C4-2B (cell line): Measurements from ENCODE around the gene ASTN1.

ENCODE experiments used
- H3K27ac ChIP-seq: fragments of 450-650 bp; 2 replicates; pipeline ENCODE4 v1.5.1; 2017
- ZFX ChIP-seq: fragments of 450-650 bp; IDR thresholded peaks from 2 replicates; pipeline ENCODE4 v1.6.1; 2017
- TF ChIP-seq, protein P1 (sequence below): fragments of 450-650 bp; conservative IDR thresholded peaks from 2 replicates; pipeline ENCODE4 v1.5.1; 2017; ENCODE audit warnings: mild to moderate bottlenecking

The ASTN1 gene

DNA sequence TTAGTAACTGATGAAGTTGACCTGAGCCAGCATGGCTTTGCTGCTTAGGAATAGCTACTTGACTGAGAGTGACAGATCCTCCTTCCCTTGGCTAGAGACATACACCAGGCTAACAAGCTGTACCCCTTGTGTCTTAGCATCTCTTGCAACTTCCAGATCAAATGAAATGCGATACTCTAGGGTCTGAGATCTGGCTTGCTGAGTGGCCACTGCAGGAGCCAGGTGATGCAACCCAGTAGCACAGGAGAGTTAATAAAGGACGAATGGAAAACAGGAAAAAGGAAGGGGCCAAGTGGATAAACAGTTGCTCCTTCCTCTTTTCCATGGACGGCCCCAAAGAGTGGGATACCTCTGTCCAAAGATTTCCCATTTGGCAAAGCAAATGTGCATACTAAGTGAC lies 38.2 kb downstream of the ASTN1 start:
- TF ChIP-seq, protein P1, sequence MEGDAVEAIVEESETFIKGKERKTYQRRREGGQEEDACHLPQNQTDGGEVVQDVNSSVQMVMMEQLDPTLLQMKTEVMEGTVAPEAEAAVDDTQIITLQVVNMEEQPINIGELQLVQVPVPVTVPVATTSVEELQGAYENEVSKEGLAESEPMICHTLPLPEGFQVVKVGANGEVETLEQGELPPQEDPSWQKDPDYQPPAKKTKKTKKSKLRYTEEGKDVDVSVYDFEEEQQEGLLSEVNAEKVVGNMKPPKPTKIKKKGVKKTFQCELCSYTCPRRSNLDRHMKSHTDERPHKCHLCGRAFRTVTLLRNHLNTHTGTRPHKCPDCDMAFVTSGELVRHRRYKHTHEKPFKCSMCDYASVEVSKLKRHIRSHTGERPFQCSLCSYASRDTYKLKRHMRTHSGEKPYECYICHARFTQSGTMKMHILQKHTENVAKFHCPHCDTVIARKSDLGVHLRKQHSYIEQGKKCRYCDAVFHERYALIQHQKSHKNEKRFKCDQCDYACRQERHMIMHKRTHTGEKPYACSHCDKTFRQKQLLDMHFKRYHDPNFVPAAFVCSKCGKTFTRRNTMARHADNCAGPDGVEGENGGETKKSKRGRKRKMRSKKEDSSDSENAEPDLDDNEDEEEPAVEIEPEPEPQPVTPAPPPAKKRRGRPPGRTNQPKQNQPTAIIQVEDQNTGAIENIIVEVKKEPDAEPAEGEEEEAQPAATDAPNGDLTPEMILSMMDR = no peak
- no peak for TF ChIP-seq ZFX
- no peak overlapping the region for H3K27ac ChIP-seq

- H3K27ac ChIP-seq = no peak overlapping the region
- TF ChIP-seq, protein P1 = no peak
- TF ChIP-seq ZFX = no peak
Measured at GRCh38 chr1:177124577-177125278, 39.8 kb downstream of the ASTN1 start.

DNA sequence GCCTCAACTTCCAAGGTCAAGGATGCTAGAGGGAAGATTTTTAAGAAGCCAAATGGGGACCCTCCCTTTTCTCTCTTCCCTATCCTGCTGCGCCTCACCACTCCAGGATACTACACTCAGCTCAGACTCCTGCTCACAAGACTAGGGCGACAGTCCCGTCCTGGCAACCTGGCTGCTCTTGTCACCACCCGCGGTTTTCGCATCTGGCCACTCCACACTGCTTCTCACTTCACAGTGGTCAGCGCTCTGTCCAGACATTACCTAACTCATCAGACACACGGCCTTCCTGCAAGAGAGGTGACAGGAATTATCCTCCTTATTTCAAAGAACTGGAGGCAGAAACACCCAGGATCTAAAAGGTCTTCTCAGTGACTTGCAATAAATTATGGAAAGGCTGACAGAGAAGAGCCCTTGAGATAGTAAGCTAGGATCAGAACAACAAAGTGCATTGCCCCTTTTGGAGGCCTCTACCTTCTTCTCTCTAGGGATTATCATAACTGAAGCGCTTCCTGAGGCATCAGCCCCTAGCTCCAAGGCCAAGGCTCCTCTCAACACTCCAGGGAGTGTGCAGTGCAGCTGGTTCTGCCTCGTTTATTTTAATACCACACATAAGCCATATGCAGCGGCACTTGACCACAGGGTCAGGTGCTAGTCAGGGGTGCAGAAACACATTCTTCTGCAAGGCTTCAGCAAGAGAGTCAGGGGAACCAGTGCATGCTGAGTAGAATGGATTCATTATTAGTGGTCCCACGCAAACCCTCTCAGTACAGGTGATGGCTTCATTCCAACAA lies 41.9 kb downstream of the ASTN1 start:
- no peak for TF ChIP-seq ZFX
- TF ChIP-seq, protein P1 = no peak

DNA sequence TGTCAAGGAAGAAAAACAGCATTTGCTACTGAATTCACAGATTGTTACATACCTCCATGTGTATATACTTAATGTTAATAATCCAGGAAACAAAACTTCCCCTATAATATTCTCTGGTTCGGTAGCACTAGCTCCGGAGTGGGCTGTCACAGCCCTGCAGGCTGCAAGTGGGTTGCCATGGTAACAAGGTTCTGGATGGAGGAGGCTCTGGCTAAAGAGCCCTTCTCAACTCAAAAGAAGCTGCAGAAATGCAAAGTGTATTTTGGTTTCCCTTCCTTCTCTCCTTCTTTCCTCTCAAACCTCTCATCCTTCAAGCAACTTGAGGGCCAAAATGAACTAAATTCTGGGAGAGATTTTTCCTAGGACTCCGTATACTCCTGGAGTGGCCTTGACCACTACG lies 45.2 kb downstream of the ASTN1 start:
- H3K27ac ChIP-seq = no peak overlapping the region
- TF ChIP-seq, protein P1 = no peak
- no peak for TF ChIP-seq ZFX

More for the DNA sequence above, 41.9 kb downstream of the ASTN1 start:
- H3K27ac ChIP-seq = no peak overlapping the region

DNA sequence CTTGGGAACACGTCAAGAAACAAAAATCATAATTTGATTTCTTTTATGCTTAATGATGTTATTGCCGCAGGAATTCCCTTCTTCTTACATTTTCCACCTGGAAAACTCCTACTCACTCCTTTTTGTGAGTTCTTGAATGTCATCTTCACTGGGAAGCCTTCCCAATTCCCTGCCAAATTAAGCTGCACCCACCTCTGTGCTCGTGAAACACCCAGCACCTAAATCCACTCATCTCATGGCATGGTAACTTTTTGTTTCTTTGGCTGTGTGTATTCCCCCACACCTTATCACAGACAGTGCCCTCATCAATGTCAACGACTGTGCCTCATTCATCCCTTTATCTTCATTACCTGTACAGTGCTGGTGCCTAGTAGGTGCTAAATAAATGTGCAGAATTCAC lies 45.6 kb downstream of the ASTN1 start:
- H3K27ac ChIP-seq = no peak overlapping the region
- TF ChIP-seq ZFX = no peak
- TF ChIP-seq, protein P1 = no peak

GRCh38 chr1:177116941-177117340 lies 47.6 kb downstream of the ASTN1 start:
- TF ChIP-seq, protein P1 = no peak
- TF ChIP-seq ZFX = no peak
- H3K27ac ChIP-seq = no peak overlapping the region
